Posterior vena cava (tissue), 2 donors: Measurements from ENCODE around the gene ARIH1. TPM values are rescaled to one million over a fixed set of nuclear protein-coding genes. Genes with fewer than 3 reads are reported as not detected.

Experiments
- DNase-seq: peaks from one replicate; pipeline ENCODE4 v3.0.0-alpha.2; 2020; ENCODE audit warnings: low spot score
- intact Hi-C, 2 donors: fragments of 100-400 bp; cut with DNase I; formaldehyde crosslinking; loops; one replicate each; pipeline versions ENCODE4 v1.14.1 to v1.14.2; 2022 to 2023
- total RNA-seq, 2 donors: library from RNA; stranded (reverse); fragmentation: NEBNext Ultra II Directional; extraction: Animal tissue kit (Norgen Biotek cat#: 25700); gene quantifications; one replicate each; pipeline ENCODE4 v1.2.1, GENCODE V29; 2021
- donor health status: DM: yes; HTN: yes; CAD: no.
- donor health status: DM: yes; HTN: yes; CAD: no.

ARIH1 gene
- total RNA-seq, 2 donors from 2014 or later, result 145 to 149 TPM

- intact Hi-C loops, result no loop called here
- no peak for DNase-seq
These were observed 8.1 kb downstream of the ARIH1 start for GRCh38 chr15:72482275-72482674.

DNA sequence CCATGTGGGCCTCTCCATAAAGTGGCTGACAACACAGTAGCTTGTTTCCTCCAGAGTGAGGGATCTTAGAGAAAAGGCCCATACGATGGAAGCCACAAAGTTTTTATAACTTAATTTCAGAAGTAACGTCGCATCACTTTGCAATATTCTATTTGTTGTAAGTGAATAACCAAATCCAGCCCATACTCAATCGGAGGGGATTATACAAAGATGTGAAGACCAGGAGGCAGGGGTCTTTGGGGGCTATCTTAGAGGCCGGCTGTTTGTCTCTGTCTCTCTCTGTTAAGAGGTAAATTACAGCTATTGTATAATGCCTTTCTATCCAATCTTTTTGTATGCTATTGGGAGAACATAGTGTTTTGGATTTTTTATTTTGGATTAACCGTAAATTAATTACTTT, 9.1 kb downstream of the ARIH1 start:
- intact Hi-C loops, result no loop called here
- DNase-seq, result no peak

- intact Hi-C loops, result no loop called here
- no peak for DNase-seq
These were observed 12.0 kb downstream of the ARIH1 start for GRCh38 chr15:72486144-72486543.

- intact Hi-C loops, result no loop called here
- no peak for DNase-seq
These were observed 13.1 kb downstream of the ARIH1 start for GRCh38 chr15:72487070-72487797.

DNA sequence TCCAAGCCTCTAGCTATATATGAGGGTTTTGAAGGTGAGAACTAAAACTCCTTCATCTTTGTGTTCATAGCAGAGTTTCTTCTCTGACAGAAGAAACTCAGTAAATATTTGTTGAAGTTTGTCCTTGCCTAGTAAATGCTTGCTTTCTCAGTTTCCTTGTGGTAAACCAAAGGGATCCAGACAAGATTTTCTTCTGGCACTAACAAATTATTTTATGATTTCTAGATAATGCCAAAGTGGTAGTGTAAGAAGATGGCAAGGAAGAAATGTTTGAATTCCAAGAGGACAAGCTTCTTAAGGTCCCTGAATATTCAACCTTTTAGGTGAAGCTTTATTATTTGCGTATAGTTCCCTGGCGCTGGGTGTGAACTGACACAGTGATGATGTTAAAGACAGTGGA, 14.4 kb downstream of the ARIH1 start:
- intact Hi-C loops, result no loop called here
- DNase-seq, result no peak

DNA sequence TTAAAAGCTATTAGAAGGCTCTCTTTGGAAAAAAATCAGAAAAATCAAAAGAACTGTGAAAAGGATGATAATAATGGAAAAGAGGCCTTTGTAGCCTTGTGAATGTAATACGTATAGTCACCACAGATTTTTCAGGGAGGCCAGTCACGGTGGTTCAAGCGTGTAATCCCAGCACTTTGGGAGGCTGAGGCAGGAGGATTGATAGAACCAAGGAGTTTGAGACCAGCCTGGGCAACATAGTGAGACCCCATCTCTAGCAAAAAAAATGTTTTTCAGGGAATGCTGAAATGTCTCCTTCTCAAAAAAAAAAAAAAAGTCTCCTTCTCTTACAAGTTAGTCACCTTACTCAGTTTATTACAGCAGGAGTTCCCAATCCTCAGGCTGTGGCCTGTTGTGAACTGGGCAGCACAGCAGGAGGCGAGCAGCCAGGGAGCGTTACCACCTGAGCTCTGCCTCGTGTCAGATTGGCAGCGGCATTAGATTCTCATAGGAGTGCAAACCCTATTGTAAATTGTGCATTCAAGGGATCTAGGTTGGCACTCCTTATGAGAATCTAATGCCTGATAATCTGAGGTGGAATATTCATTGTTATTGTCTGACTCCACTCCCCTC, 15.9 kb downstream of the ARIH1 start:
- no peak for DNase-seq
- intact Hi-C loops, result no loop called here

- intact Hi-C loops, result no loop called here
- no peak for DNase-seq
These were observed 17.6 kb downstream of the ARIH1 start for GRCh38 chr15:72491768-72492167.

- intact Hi-C loops, result no loop called here
- DNase-seq, result no peak
These were observed 18.6 kb downstream of the ARIH1 start for GRCh38 chr15:72492733-72493132.

DNA sequence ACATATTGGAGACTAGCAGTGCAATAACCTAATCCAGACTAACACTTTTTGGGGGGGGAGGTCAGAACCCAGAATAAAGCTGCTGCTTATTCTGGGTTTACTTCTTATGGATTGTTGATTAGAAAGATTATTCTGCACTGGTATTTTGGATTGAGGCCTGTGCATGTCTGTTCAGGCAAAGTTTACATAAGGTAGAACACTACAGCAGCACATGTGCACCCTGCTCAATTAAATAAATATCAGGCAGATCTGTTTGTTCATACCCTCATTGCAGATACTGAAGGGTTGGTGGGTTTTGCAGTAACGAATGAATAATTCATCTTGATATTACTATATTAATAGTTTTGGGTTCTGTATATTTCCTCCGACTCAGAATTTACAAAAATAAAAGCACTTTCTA, 19.1 kb downstream of the ARIH1 start:
- intact Hi-C loops, result no loop called here
- no peak for DNase-seq

DNA sequence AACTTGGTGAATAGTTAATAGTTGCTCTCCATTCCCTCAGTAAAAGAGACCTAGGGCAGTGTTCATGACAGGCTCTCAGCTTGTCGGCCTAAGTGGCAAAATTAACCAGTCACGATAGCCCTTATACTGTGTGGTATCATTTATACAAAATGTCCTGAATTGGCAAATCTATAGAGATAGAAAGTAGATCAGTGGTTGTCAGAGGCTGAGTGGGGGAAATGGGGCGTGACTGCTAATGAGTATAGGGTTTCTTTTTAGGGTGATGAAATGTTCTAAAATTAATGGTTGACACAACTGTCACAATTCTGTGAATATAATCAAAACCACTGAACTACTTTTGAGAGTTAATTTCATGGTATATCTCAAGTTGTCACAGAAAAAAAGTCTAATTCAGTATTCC, 20.9 kb downstream of the ARIH1 start:
- intact Hi-C loops, result no loop called here
- no peak for DNase-seq

- intact Hi-C loops, result no loop called here
- no peak for DNase-seq
These were observed 22.7 kb downstream of the ARIH1 start for GRCh38 chr15:72496783-72497182.

DNA sequence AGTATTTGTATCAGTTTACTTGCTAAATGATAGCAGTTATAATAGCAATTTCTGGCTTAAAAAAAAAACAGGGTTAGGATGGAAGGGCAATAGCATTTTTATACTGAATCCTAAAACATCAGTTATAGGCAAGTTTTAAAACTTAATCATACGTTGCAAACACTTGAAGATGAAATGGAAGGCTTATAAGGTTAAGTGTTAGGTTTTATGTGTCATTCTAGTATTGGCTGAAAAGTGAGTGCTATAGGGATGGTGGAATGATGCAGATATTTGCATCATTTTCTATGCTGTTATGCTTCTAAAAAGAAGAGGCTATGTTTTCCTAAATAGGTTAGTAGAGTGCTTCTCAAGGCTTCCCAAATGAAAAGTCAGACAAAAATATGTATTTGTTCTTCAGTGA, 23.3 kb downstream of the ARIH1 start:
- intact Hi-C loops, result no loop called here
- no peak for DNase-seq

- intact Hi-C loops, result no loop called here
- DNase-seq, result no peak
These were observed 28.2 kb downstream of the ARIH1 start for GRCh38 chr15:72502220-72502809.

- DNase-seq, result no peak
- intact Hi-C loops, result no loop called here
These were observed 29.0 kb downstream of the ARIH1 start for GRCh38 chr15:72503147-72503546.

GRCh38 chr15:72507402-72508092, 33.4 kb downstream of the ARIH1 start:
- DNase-seq, result no peak
- intact Hi-C loops, result no loop called here

GRCh38 chr15:72509484-72509883, 35.4 kb downstream of the ARIH1 start:
- no peak for DNase-seq
- intact Hi-C loops, result no loop called here

DNA sequence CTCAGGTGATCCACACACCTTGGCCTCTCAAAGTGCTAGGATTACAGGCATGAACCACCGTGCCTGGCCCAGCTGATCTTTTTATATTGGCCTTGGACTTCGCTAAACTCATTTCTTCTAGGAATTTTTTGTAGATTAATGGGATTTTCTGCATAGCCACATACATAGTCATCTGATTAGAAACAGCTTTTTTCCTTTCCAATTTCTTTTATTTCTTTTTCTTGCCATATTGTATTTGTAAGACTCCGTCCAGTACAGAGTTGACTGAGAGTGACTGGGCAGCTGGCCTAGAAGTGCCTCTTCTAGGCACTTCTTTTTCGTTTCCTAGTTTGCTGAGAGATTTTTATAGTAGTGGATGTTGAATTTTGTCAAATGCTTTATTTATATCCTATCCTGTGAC, 37.4 kb downstream of the ARIH1 start:
- no peak for DNase-seq
- intact Hi-C loops, result no loop called here

GRCh38 chr15:72515591-72516389, 41.7 kb downstream of the ARIH1 start:
- intact Hi-C loops, result no loop called here
- DNase-seq, result no peak

- no peak for DNase-seq
These were observed 42.6 kb downstream of the ARIH1 start for GRCh38 chr15:72516777-72517176.

GRCh38 chr15:72521682-72522081, 47.6 kb downstream of the ARIH1 start:
- intact Hi-C loops, result no loop called here
- no peak for DNase-seq

More at GRCh38 chr15:72516777-72517176, 42.6 kb downstream of the ARIH1 start:
- intact Hi-C loops, result no loop called here
